ENCODE data around the gene CFAP54. TPM values are rescaled to one million over a fixed set of nuclear protein-coding genes. Genes with fewer than 3 reads are reported as not detected.

The CFAP54 gene
- polyA plus RNA-seq, 1 of the 3 experiments (the other 2 are of a cell fraction): 0.87 TPM

- Histone ChIP-seq H4K20me1 (ENCODE audit: insufficient read depth) (no peaks in the 10 kb centered on the region), H3K9me2 (no peaks in the 10 kb centered on the region), H3K9me3 (no peaks in the 10 kb centered on the region), H2AFZ (ENCODE audit: low read depth) (0 out of 2 replicates have a peak overlapping the region, but pooled peaks have one; percentile 65), H3K9ac (no peak overlapping the region), H3K4me3 (ENCODE audit: low read depth in 2 of 2, low read length in 1 of 2) (no peak overlapping the region), H3K4me1 (ENCODE audit: control insufficient read depth in 1 of 2, insufficient read depth in 2 of 2, low read depth in 1 of 2, low read length in 1 of 2) (peaks cover 6 to 9% of the 10 kb centered on the region in 2 experiments; a peak in 2 of 4 replicates), H3K36me3 (replicated peaks in 1 of 2; ENCODE audit: control insufficient read depth in 1 of 2, insufficient read depth in 2 of 2, low read length in 1 of 2) (no peaks in the 10 kb centered on the region), H3K4me2 (no peak overlapping the region), H3K27me3 (ENCODE audit: insufficient read depth) (no peaks in the 10 kb centered on the region), H3K79me2 (ENCODE audit: insufficient read depth) (no peaks in the 10 kb centered on the region), H3F3A (replicated peaks; ENCODE audit: insufficient read depth) (peaks cover 14% of the 10 kb centered on the region), H3K27ac (ENCODE audit: low read depth in 2 of 2, low read length in 1 of 2) (no peak overlapping the region)
- ChIA-PET POLR2A (no interaction called here), CTCF (interaction anchor here (1.1 kb wide), 1 partner anchor 101 kb away, joined by 3 read pairs; no protein-coding TSS in a partner anchor)
- TF ChIP-seq FOSL2 (IDR thresholded peaks at IDR 0.05; ENCODE audit: borderline replicate concordance, low read depth) (no peak), ELF1 (IDR thresholded peaks at IDR 0.05) (no peak), CTCF (IDR thresholded peaks at IDR 0.05) (no peak), USF2 (IDR thresholded peaks at IDR 0.05; ENCODE audit: borderline replicate concordance, low read depth, low read length) (no peak), TAF1 (IDR thresholded peaks at IDR 0.05; ENCODE audit: borderline replicate concordance, low read depth, low read length) (no peak), MXI1 (IDR thresholded peaks at IDR 0.05; ENCODE audit: low read depth, low read length) (no peak), FOXM1 (IDR thresholded peaks at IDR 0.05; ENCODE audit: low read depth) (no peak), RCOR1 (IDR thresholded peaks at IDR 0.05; ENCODE audit: low read length) (no peak), ZBTB33 (IDR thresholded peaks at IDR 0.05; ENCODE audit: borderline replicate concordance, low read depth) (no peak), TEAD4 (IDR thresholded peaks at IDR 0.05; ENCODE audit: borderline replicate concordance, insufficient read depth) (no peak), IRF3 (IDR thresholded peaks at IDR 0.05; ENCODE audit: low read depth, low read length) (no peak), RFX5 (IDR thresholded peaks at IDR 0.05; ENCODE audit: low read length) (no peak), FOXJ3 (CRISPR knock-in tag; IDR thresholded peaks at IDR 0.05) (no peak), JUND (IDR thresholded peaks at IDR 0.05) (no peak), REST (IDR thresholded peaks at IDR 0.05; ENCODE audit: low read depth, low read length) (no peak), TCF12 (IDR thresholded peaks at IDR 0.05) (no peak), NFIC (IDR thresholded peaks at IDR 0.05; ENCODE audit: borderline replicate concordance) (no peak), EP300 (IDR thresholded peaks at IDR 0.05; ENCODE audit: borderline replicate concordance in 1 of 2, low read depth in 1 of 2, low read length in 1 of 2) (no peak)
- DNase-seq: no peak
Observed at GRCh38 chr12:96501908-96502307, 12.5 kb downstream of the CFAP54 start.
